HCEC 1CT (cell line): ENCODE results near the gene PCNT.

Source experiments
- DNase-seq: peaks from one replicate; pipeline ENCODE4 v3.0.0-alpha.2; 2017

PCNT gene

GRCh38 chr21:46486481-46487126 is 162.6 kb downstream of the PCNT start:
- no peak for DNase-seq

GRCh38 chr21:46489162-46489663 is 165.3 kb downstream of the PCNT start:
- no peak for DNase-seq

- no peak for DNase-seq
Measured at GRCh38 chr21:46489800-46490199, 165.8 kb downstream of the PCNT start.

- no peak for DNase-seq
Measured at GRCh38 chr21:46491553-46491952, 167.6 kb downstream of the PCNT start.

- DNase-seq: no peak
Measured at GRCh38 chr21:46492851-46493250, 168.9 kb downstream of the PCNT start.

- DNase-seq: no peak
Measured at GRCh38 chr21:46493828-46494227, 169.9 kb downstream of the PCNT start.
